Loucy (cell line): ENCODE results near the gene BMS1.

Experiments used
- H2AFZ ChIP-seq: fragments of 200-600 bp; sonication (generic); 2 replicates; pipeline ENCODE4 v1.6.0; 2016; ENCODE audit warnings: antibody characterized with exemption, mild to moderate bottlenecking, low read length, moderate library complexity
- H3F3A ChIP-seq: fragments of 200-600 bp; 2 replicates; pipeline ENCODE4 v1.6.0; 2016; ENCODE audit warnings: antibody characterized with exemption, low read depth, mild to moderate bottlenecking
- H3K27me3 ChIP-seq: fragments of 200-600 bp; sonication (generic); 2 replicates; pipeline ENCODE4 v1.6.1; 2014; ENCODE audit warnings: low read length, mild to moderate bottlenecking; ENCODE audit not compliant: insufficient read depth, poor library complexity, severe bottlenecking
- H3K36me3 ChIP-seq: fragments of 200-600 bp; sonication (generic); 2 replicates; pipeline ENCODE4 v1.6.1; 2016; ENCODE audit warnings: low read length; ENCODE audit not compliant: insufficient read depth
- H3K4me1 ChIP-seq: fragments of 200-600 bp; sonication (generic); 2 replicates; pipeline ENCODE4 v1.5.1; 2014; ENCODE audit warnings: low read length, mild to moderate bottlenecking; ENCODE audit not compliant: insufficient read depth, poor library complexity, severe bottlenecking
- H3K4me2 ChIP-seq: fragments of 200-600 bp; sonication (generic); 2 replicates; pipeline ENCODE4 v1.6.0; 2014; ENCODE audit warnings: antibody characterized with exemption, low read length, low read depth, mild to moderate bottlenecking; ENCODE audit not compliant: poor library complexity, severe bottlenecking
- H3K4me3 ChIP-seq: fragments of 200-600 bp; sonication (generic); 2 replicates; pipeline ENCODE4 v1.5.1; 2014; ENCODE audit warnings: low read length, mild to moderate bottlenecking, mixed read lengths; ENCODE audit not compliant: poor library complexity, severe bottlenecking
- H3K79me2 ChIP-seq: fragments of 200-600 bp; sonication (generic); 2 replicates; pipeline ENCODE4 v1.6.1; 2014; ENCODE audit warnings: low read length; ENCODE audit not compliant: insufficient read depth
- H3K9ac ChIP-seq: fragments of 200-600 bp; sonication (generic); 2 replicates; pipeline ENCODE4 v1.6.0; 2014; ENCODE audit warnings: mild to moderate bottlenecking, low read depth, low read length, moderate library complexity; ENCODE audit not compliant: poor library complexity, severe bottlenecking
- H3K9me2 ChIP-seq: fragments of 200-600 bp; sonication (generic); replicated peaks from 2 replicates; pipeline ENCODE4 v1.6.1; 2016; ENCODE audit warnings: low read depth, low read length, mixed read lengths
- H3K9me3 ChIP-seq: fragments of 200-600 bp; sonication (generic); 2 replicates; pipeline ENCODE4 v1.6.1; 2014; ENCODE audit warnings: mild to moderate bottlenecking, antibody characterized with exemption, low read length, low read depth; ENCODE audit not compliant: insufficient read depth
- H4K20me1 ChIP-seq: fragments of 200-600 bp; sonication (generic); 2 replicates; pipeline ENCODE4 v1.6.0; 2014; ENCODE audit warnings: antibody characterized with exemption, low read length, mild to moderate bottlenecking; ENCODE audit not compliant: insufficient read depth, poor library complexity, severe bottlenecking
- CTCF ChIP-seq: fragments of 200-600 bp; sonication (generic); conservative IDR thresholded peaks from 2 replicates; pipeline ENCODE4 v1.5.1; 2014; ENCODE audit warnings: mild to moderate bottlenecking, antibody characterized with exemption, low read length
- EZH2phosphoT487 ChIP-seq: fragments of 200-600 bp; IDR thresholded peaks from 2 replicates; pipeline ENCODE4 v1.6.1; 2018; ENCODE audit warnings: antibody characterized with exemption, mild to moderate bottlenecking, moderate library complexity, borderline replicate concordance

BMS1 gene

GRCh38 chr10:42879380-42880254 is 97.0 kb downstream of the BMS1 start:
- no peaks in the 10 kb centered on the region for H3K9me2 ChIP-seq
- peaks cover 9% of the 10 kb centered on the region; the same call in 1 of the 2 replicates for H3K9me3 ChIP-seq
- no peak overlapping the region for H3K9ac ChIP-seq
- no peak overlapping the region for H2AFZ ChIP-seq
- no peaks in the 10 kb centered on the region for H3K79me2 ChIP-seq
- no peaks in the 10 kb centered on the region for H3K4me1 ChIP-seq
- no peaks in the 10 kb centered on the region for H3F3A ChIP-seq
- no peak overlapping the region for H3K4me2 ChIP-seq
- no peak overlapping the region for H3K4me3 ChIP-seq
- H3K36me3 ChIP-seq: no peaks in the 10 kb centered on the region
- H3K27me3 ChIP-seq: no peaks in the 10 kb centered on the region
- no peaks in the 10 kb centered on the region for H4K20me1 ChIP-seq
- TF ChIP-seq EZH2phosphoT487 (no peak), CTCF (no peak)

- Histone ChIP-seq H3K4me2 (no peak overlapping the region), H4K20me1 (no peaks in the 10 kb centered on the region), H3F3A (no peaks in the 10 kb centered on the region), H3K36me3 (no peaks in the 10 kb centered on the region), H3K4me3 (no peak overlapping the region), H3K9ac (no peak overlapping the region), H3K79me2 (no peaks in the 10 kb centered on the region), H3K9me2 (no peaks in the 10 kb centered on the region), H3K4me1 (no peaks in the 10 kb centered on the region), H2AFZ (no peak overlapping the region), H3K9me3 (peaks cover 9% of the 10 kb centered on the region; the same call in 1 of the 2 replicates), H3K27me3 (no peaks in the 10 kb centered on the region)
- TF ChIP-seq CTCF (no peak), EZH2phosphoT487 (no peak)
Observed at GRCh38 chr10:42880255-42880620, 97.6 kb downstream of the BMS1 start.

- Histone ChIP-seq H3K79me2 (no peaks in the 10 kb centered on the region), H2AFZ (no peak overlapping the region), H3K4me3 (no peak overlapping the region), H3K4me1 (no peaks in the 10 kb centered on the region), H3K9me3 (peaks cover 6% of the 10 kb centered on the region; the same call in 1 of the 2 replicates), H3K4me2 (no peak overlapping the region), H3F3A (no peaks in the 10 kb centered on the region), H4K20me1 (no peaks in the 10 kb centered on the region), H3K27me3 (no peaks in the 10 kb centered on the region), H3K9ac (no peak overlapping the region), H3K36me3 (no peaks in the 10 kb centered on the region), H3K9me2 (no peaks in the 10 kb centered on the region)
- TF ChIP-seq CTCF: no peak
- no peak for TF ChIP-seq EZH2phosphoT487
Observed at GRCh38 chr10:42882597-42882996, 100.0 kb downstream of the BMS1 start.
